ENCODE results near the gene BCL2L12.

GRCh38 chr19:49679771-49680413 is 14.2 kb downstream of the BCL2L12 start:
- TF ChIP-seq POLR2AphosphoS5 (IDR thresholded peaks at IDR 0.05) (no peak), EP300 (IDR thresholded peaks at IDR 0.05) (no peak)

Data from suprapubic skin (tissue), 4 donors.